Liver (tissue), 3 donors: ENCODE measurements around the gene ABHD10.

Experiments
- GABPA ChIP-seq, 2 donors: IDR thresholded peaks in 1 of 2; conservative IDR thresholded peaks in 1 of 2; 2 replicates each; pipeline ENCODE4 v1.6.1; 2016; ENCODE audit warnings: antibody characterized with exemption in 2 of 2, mild to moderate bottlenecking in 1 of 2, moderate library complexity in 1 of 2
- JUND ChIP-seq, 2 donors: IDR thresholded peaks; 2 replicates each; pipeline ENCODE4 v1.6.1; 2016; ENCODE audit warnings: antibody characterized with exemption in 2 of 2
- SP1 ChIP-seq: IDR thresholded peaks from 2 replicates; pipeline ENCODE4 v1.6.1; 2018; ENCODE audit warnings: antibody characterized with exemption, mild to moderate bottlenecking
- TAF1 ChIP-seq: conservative IDR thresholded peaks from 2 replicates; pipeline ENCODE4 v1.6.1; 2016; ENCODE audit warnings: antibody characterized with exemption, mild to moderate bottlenecking
- TF ChIP-seq, protein P1 (sequence below): IDR thresholded peaks from 2 replicates; pipeline ENCODE4 v1.6.1; 2016; ENCODE audit warnings: antibody characterized with exemption
- TF ChIP-seq, protein P2 (sequence below): fragments of 150-350 bp; IDR thresholded peaks from 2 replicates; pipeline ENCODE4 v1.5.1; 2017; ENCODE audit warnings: improper control_type of control experiment, low read depth, low read length; ENCODE audit not compliant: missing input control
- donor health status: healthy.
- donor health status: healthy.

DNA sequence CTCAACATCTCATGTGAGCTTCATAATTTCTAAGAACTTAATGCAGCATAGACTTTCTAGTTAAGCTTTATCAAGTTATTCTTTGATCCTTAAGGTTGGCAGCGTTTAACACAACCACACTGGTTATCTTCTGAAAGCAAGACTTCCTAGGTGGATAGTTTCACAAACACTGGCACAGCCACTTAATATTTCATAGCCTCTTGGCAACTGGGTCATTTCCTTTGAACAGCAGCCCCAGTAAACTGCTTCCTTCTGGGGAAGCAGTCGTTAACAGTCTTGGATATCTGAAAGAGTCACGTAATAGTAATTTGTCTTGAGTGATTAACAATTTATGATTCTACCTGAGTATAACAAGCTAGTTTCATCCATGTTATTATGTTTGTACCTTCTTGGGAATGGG, 45.9 kb upstream of the ABHD10 start:
- TF ChIP-seq, protein P1, sequence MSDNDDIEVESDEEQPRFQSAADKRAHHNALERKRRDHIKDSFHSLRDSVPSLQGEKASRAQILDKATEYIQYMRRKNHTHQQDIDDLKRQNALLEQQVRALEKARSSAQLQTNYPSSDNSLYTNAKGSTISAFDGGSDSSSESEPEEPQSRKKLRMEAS: no peak
- TF ChIP-seq, protein P2, sequence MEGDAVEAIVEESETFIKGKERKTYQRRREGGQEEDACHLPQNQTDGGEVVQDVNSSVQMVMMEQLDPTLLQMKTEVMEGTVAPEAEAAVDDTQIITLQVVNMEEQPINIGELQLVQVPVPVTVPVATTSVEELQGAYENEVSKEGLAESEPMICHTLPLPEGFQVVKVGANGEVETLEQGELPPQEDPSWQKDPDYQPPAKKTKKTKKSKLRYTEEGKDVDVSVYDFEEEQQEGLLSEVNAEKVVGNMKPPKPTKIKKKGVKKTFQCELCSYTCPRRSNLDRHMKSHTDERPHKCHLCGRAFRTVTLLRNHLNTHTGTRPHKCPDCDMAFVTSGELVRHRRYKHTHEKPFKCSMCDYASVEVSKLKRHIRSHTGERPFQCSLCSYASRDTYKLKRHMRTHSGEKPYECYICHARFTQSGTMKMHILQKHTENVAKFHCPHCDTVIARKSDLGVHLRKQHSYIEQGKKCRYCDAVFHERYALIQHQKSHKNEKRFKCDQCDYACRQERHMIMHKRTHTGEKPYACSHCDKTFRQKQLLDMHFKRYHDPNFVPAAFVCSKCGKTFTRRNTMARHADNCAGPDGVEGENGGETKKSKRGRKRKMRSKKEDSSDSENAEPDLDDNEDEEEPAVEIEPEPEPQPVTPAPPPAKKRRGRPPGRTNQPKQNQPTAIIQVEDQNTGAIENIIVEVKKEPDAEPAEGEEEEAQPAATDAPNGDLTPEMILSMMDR: no peak
- TF ChIP-seq SP1: no peak
- no peak for TF ChIP-seq GABPA (IDR thresholded peaks at IDR 0.05 in 1 of 2, conservative IDR thresholded peaks at IDR 0.05 in 1 of 2)
- no peak for TF ChIP-seq JUND (IDR thresholded peaks at IDR 0.05)
- no peak for TF ChIP-seq TAF1
